GM12874 (cell line): ENCODE data around the gene SHROOM3.

Source experiments
- TF ChIP-seq, protein P1 (sequence below): IDR thresholded peaks from 2 replicates; pipeline ENCODE4 v1.5.1; 2011; ENCODE audit warnings: low read depth, mild to moderate bottlenecking, control low read depth, low read length, moderate library complexity; ENCODE audit not compliant: insufficient read depth

SHROOM3 gene

DNA sequence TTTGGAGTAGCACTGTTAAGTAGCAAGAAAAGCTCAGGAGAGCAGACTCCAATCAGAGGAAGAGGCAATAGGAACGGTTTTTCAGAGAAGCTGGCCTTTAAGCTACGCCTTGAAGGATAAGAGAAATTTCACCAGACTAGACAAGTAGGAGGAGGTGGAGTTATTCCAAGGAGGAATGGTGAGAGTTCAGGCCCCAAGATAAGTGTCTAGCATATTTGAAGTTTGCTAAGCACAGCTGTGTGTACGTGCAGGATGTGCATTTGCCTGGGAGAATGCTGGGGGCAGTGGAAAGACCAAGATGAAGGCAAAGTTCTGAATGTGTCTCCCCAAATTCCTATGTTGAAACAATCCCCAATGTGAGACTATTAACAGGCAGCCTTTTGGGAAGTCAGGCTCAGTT lies 371.3 kb downstream of the SHROOM3 start:
- TF ChIP-seq, protein P1, sequence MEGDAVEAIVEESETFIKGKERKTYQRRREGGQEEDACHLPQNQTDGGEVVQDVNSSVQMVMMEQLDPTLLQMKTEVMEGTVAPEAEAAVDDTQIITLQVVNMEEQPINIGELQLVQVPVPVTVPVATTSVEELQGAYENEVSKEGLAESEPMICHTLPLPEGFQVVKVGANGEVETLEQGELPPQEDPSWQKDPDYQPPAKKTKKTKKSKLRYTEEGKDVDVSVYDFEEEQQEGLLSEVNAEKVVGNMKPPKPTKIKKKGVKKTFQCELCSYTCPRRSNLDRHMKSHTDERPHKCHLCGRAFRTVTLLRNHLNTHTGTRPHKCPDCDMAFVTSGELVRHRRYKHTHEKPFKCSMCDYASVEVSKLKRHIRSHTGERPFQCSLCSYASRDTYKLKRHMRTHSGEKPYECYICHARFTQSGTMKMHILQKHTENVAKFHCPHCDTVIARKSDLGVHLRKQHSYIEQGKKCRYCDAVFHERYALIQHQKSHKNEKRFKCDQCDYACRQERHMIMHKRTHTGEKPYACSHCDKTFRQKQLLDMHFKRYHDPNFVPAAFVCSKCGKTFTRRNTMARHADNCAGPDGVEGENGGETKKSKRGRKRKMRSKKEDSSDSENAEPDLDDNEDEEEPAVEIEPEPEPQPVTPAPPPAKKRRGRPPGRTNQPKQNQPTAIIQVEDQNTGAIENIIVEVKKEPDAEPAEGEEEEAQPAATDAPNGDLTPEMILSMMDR = no peak

DNA sequence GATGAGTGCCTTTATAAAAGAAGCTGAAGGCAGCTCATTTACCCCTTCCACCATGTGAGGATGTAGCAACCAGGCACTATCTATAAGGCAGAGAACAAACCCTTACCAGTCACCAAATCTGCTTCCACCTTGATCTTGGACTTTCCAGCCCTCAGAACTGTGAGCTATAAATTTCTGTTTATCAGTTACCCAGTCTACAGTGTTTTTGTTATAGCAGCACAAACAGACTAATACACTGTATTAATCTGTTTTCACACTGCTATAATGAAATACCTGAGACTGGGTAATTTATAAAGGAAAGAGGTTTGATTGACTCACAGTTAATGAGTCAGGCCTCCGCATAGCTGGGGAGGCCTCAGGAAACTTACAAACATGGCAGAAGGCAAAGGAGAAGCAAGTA lies 371.7 kb downstream of the SHROOM3 start:
- TF ChIP-seq, protein P1 = no peak

DNA sequence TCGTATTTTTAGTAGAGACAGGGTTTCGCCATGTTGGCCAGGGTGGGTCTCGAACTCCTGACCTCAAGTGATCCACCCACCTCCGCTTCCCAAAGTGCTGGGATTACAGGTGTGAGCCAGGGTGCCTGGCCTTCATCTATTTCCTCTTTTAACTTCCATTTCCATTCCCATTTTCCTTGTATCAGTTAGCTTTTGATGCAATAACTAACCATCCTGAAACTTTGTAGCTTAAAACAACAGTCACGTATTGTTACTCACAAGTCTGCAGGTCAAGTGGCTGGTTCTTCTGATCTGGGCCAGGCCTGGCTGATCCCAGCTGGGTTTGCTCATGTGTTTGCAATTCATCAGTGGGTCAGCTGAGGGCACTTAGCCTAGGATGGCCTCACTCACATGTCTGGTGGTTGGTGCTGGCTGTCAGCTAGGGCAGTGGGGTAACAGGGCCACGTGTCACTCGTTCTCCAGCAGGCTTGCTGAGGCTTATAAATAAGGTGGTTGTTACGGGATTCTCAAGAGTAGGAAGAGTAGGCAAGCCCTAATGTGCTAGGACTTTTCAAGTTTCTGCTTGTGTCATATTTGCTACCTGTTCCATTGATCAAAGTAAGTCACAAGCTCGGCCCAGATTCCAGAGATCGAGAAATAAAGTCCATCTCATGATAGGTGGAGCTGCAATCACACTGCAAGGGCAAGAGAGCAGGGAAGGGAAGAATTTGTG lies 374.7 kb downstream of the SHROOM3 start:
- TF ChIP-seq, protein P1 = no peak

DNA sequence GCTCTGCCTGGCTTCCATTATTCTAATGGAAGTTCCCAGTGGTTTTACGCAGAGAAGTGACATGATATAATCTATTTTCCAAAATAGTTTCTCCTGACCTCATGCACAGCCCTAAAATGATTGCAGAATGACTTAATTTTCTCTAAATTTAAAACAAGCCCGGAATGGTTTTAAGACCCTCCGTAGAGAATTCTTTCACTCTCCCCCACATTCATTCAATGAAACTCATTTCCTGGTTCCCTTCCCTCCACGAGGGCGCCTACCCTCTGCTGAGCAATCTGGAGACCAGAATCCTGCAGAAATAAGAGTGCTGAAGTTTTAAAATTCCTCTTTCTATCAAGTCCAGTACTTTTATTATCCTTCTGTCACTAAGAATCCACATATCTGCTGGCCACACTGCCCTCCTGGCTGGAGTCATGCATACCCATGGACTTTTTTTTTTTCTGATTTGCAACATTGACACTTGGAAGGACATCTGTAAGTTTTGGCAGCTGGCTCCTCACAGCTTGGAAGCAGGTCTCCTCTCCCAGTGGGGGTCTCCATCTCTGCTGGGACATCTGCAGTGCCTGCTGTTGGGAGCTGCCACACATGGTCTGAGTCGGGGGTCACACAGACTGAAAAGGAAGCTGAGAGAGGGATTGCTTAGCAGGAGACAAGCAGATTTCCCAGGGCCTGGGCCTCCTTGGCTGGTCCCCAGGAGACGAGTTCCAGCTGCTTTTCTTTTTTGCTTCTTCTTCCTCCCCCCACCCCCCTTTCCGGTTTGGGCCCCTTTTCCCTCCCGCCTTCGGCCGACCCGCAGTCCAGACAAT lies 376.8 kb downstream of the SHROOM3 start:
- TF ChIP-seq, protein P1 = no peak

DNA sequence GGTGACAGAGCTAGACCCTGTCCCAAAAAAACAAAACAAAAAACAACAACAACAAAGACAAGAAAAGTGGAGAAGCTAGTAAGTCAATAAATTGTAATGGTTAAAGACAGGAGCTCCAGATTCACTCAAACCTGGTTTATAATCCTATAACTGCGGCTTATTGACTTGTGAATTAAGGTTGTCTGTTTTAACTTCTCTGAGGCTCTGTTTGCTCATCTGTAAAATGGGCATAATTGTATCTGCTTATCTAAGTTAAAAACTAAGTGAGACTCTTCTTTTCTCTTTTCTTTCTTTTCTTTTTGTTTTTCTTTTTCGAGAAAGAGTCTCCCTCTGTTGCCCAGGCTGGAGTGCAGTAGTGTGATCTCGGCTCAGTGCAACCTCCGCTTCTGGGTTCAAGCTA lies 378.0 kb downstream of the SHROOM3 start:
- TF ChIP-seq, protein P1 = no peak

DNA sequence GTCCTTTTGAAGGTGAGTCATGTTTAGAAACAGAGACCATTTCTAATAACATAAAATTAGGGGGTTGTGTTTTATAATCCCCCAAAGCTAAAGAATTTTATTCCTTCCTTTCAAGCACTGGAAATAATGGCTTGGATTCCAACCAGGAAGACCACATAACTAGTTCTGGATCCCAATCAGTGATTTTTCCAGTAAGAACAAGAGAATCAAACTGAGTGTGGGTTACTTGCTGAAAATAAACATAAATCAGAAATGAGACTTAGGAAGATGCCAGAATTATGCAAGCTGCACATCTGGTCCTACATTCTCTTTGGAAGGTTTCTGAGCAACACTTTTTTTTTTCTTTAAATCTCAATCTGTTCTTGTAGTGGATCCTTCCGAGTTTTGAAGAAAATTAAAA lies 386.6 kb downstream of the SHROOM3 start:
- TF ChIP-seq, protein P1 = no peak

DNA sequence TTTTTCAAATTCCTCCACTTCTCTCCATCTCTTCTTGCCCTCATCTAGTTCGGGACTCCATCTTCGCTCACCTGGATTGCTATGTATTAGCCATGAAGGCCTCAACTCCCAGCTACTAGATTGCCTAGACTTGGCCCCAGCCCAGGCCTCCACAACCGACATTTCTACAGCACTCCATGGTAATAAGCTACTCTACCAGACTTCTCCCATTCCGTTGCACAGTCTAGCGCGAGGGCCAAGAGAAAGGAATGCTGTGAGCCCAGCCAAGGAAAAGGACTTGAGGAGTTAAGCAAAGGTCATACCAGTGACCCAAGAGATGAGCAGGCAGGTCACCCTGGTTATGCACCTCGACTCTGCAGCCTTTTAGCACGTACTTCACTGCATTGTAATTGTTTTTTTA lies 387.3 kb downstream of the SHROOM3 start:
- TF ChIP-seq, protein P1 = no peak
